ENCODE results near the gene STX5. TPM values are rescaled to one million over a fixed set of nuclear protein-coding genes. Genes with fewer than 3 reads are reported as not detected.
A peak's percentile ranks its signal among the peaks of the same experiment; 100 is the strongest.

STX5 gene
- total and polyA plus RNA-seq, 2 experiments from 2014 or later = 38.5 to 53.6 TPM

GRCh38 chr11:62805961-62806441 is 25.9 kb downstream of the STX5 start:
- Histone ChIP-seq H3K27me3 (no peaks in the 10 kb centered on the region), H3K27ac (peak overlapping the region; percentile 93), H3K4me3 (peak overlapping the region; percentile 82), H3K4me1 (ENCODE audit: low read depth) (peaks cover 18% of the 10 kb centered on the region), H3K36me3 (peaks cover 20% of the 10 kb centered on the region), H3K9me3 (ENCODE audit: low read depth) (no peaks in the 10 kb centered on the region)
- TF ChIP-seq CTCF (IDR thresholded peaks at IDR 0.05; ENCODE audit: low read depth, low read length) = no peak
- peak in 1 of 2 donors; percentile 16 for DNase-seq (ENCODE audit: low read depth in 1 of 2, low spot score in 1 of 2)

GRCh38 chr11:62805076-62805892 is 26.6 kb downstream of the STX5 start, which contains the start of gene NXF1:
Gene NXF1 (minus strand): TSS chr11:62805440. CDS start chr11:62805356, 84 bp downstream.
- no peak for TF ChIP-seq CTCF (IDR thresholded peaks at IDR 0.05; ENCODE audit: low read depth, low read length)
- DNase-seq (ENCODE audit: low read depth in 1 of 2, low spot score in 1 of 2) = peak; percentile 97
- Histone ChIP-seq H3K36me3 (peaks cover 25% of the 10 kb centered on the region), H3K4me3 (peak within 1 kb of the TSS; percentile 82), H3K4me1 (ENCODE audit: low read depth) (peaks cover 18% of the 10 kb centered on the region), H3K9me3 (ENCODE audit: low read depth) (no peaks in the 10 kb centered on the region), H3K27ac (peak within 1 kb of the TSS; percentile 93), H3K27me3 (no peaks in the 10 kb centered on the region)

- no peak for TF ChIP-seq CTCF (IDR thresholded peaks at IDR 0.05; ENCODE audit: low read depth, low read length)
- peaks cover 18% of the 10 kb centered on the region for H3K4me1 ChIP-seq (ENCODE audit: low read depth)
- peak in 1 of 2 donors; percentile 58 for DNase-seq (ENCODE audit: low read depth in 1 of 2, low spot score in 1 of 2)
- peak overlapping the region; percentile 88 for H3K27ac ChIP-seq
- peaks cover 32% of the 10 kb centered on the region for H3K36me3 ChIP-seq
- no peaks in the 10 kb centered on the region for H3K27me3 ChIP-seq
- no peaks in the 10 kb centered on the region for H3K9me3 ChIP-seq (ENCODE audit: low read depth)
- peak overlapping the region; percentile 82 for H3K4me3 ChIP-seq
Observed at GRCh38 chr11:62804310-62805075, 27.4 kb downstream of the STX5 start.

GRCh38 chr11:62801071-62801470 is 30.8 kb downstream of the STX5 start:
- no peak overlapping the region for H3K27ac ChIP-seq
- H3K9me3 ChIP-seq (ENCODE audit: low read depth) = no peaks in the 10 kb centered on the region
- no peak for TF ChIP-seq CTCF (IDR thresholded peaks at IDR 0.05; ENCODE audit: low read depth, low read length)
- H3K27me3 ChIP-seq = no peaks in the 10 kb centered on the region
- DNase-seq (ENCODE audit: low read depth in 1 of 2, low spot score in 1 of 2) = no peak
- H3K4me3 ChIP-seq = no peak overlapping the region
- H3K36me3 ChIP-seq = peaks cover 59% of the 10 kb centered on the region
- peaks cover 4% of the 10 kb centered on the region for H3K4me1 ChIP-seq (ENCODE audit: low read depth)

GRCh38 chr11:62799486-62799885 is 32.4 kb downstream of the STX5 start:
- TF ChIP-seq CTCF (IDR thresholded peaks at IDR 0.05; ENCODE audit: low read depth, low read length) = no peak
- Histone ChIP-seq H3K9me3 (ENCODE audit: low read depth) (no peaks in the 10 kb centered on the region), H3K4me3 (no peak overlapping the region), H3K36me3 (peaks cover 74% of the 10 kb centered on the region), H3K4me1 (ENCODE audit: low read depth) (no peaks in the 10 kb centered on the region), H3K27ac (no peak overlapping the region), H3K27me3 (no peaks in the 10 kb centered on the region)
- DNase-seq (ENCODE audit: low read depth in 1 of 2, low spot score in 1 of 2) = no peak
